ELR (cell line): ENCODE data around the gene JAG1.
A peak's percentile ranks its signal among the peaks of the same experiment; 100 is the strongest.

Experiments
- DNase-seq: peaks from one replicate; pipeline ENCODE4 v3.0.0-alpha.2; 2015; ENCODE audit warnings: low read depth

JAG1 gene

DNA sequence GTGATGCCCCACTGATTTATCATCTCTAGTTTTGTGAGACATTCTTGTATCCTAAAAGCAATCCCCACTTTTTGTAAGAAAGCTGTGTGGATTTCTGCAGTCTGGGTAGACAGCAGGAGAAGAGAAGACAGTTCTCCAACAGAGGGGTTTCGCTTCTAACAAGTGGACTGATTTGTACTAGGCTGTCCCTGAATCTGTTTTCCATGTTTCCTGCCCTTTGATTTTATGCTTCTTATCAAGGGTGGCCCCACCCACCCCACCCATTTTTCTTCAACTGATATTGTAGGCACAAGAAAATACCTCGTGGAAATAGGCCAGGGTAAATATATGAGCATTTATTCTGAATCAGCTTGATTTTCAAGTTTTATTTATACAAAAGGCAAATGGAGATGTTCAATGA lies 25.7 kb upstream of the JAG1 start:
- DNase-seq: no peak

DNA sequence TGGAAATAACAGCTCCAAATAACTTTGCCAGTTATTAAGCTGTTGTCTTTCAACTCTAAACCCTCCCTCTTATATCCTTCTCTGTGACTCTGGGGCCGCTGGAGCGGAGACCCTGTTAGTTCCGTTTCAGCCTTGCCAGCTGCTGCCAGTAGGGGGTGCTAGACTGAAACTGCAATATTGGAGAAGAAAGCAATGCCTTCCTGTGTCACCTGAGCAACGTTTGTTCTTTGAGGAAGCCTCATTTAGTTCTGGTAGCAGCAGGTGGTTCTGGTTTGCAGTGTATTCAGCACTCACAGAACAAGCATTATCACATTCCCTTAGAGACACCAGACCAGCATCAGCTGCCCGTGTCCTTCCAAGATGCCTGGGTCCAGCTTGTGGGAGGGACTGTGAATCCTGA lies 22.9 kb upstream of the JAG1 start:
- no peak for DNase-seq

DNA sequence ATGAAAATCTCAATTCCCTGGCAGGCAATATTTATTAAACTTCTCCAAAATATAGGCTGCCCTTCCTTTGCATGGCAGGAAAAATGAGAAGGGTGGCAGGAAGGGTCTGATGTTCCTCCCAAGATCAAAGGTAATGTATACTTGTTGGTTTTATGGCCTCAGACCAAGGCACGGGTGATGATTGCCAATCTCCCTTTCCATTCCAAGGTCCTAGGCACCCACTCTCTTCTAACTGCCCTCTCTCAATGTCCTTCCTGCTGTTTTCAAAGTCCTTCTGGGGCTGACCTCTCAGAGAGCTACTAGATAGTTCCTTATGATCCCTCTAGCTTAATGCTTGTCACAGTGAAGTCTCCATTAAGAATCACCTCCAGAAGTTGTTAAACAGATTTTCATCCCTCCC lies 15.6 kb upstream of the JAG1 start:
- DNase-seq: no peak

DNA sequence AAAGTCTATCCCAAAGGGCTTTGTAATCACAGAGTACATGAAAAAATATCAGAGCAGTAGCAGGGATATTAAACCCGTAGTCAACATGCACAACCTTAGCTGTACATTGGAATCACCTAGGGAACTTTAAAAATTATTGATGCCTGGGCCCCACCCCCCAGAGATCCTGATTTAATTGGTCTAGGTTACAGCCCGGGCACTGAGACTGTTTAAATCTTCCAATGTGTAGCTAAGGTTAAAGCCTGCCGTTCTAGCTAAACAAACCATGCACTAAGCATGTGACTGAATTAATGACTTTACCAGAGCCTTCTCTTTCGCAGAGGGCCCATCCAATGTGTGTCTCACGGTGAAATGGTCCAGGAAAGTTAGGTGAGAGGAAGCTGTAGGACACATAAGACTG lies 14.1 kb upstream of the JAG1 start:
- DNase-seq: no peak

DNA sequence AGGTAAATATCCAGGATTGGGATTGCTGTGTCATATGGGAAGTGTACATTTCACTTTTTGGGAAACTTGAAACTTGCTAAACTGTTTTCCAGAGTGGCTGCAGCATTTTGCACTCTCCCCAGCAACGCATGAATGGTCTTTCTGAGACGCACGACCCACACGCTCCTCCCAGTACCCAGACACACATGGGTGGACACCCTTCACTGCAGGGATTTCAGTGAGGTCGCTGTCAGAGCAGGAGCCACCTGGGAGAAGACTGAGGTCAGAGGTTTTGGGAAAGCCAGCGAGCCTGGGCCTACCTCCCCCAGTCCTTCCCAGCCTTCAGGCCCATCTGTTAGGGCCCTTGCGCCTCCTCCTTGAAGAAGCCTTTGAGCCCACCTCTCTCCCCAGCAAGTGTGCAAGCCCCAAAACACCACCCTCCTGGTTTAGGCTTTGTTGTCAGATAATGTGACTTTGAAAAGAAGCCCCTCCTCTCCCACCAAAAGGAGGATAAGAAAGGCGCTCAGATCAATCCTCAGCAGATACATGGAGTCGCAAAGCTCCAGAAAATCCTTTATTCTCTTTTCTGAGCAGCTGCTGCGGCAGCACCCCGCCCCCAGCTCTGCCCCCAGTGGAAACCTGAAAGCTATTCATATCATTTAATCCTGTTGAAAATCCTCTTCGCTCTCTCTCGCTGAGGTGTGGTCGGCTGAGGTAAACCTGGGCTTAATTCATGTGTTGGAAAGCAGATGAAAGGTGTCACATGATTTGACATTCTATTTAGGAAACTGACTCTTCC lies 12.7 kb upstream of the JAG1 start:
- DNase-seq: no peak

DNA sequence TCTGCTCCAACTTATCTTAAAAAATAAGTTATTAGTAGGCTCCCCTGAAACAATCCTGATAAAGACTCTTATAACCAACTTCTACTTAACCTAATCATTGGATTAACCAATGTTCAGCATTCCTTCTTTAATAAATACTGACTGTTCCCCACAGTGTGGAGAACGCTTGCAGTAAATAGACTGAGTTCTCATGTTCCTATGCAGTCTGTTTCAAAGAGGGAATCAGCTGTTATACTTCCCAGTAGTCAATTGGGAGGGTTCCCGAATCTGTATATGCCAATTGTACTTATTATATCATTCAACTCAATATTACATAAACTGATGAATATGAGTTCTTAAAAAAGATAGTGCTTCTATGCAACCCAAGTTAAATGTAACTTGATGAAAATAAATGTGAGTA lies 9.7 kb upstream of the JAG1 start:
- DNase-seq: no peak

DNA sequence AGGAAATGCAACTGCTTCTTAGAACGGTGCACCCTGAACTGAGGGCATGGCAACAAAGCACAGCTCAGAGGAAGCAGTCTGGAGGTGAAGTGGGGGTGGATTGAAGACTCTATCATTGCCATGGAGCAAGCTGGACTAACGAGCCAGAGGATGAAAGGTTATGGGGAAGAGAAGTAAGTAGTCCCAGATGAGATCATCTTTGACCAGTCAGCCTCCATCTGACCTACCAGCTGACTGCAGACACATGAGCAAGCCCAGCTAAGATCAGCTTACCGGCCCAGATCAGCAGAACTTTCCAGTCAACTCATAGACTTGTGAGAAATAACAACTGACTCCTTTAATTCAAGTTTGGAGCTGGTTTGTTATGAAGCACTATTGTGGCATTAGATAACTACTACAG lies 9.1 kb upstream of the JAG1 start:
- DNase-seq: no peak

DNA sequence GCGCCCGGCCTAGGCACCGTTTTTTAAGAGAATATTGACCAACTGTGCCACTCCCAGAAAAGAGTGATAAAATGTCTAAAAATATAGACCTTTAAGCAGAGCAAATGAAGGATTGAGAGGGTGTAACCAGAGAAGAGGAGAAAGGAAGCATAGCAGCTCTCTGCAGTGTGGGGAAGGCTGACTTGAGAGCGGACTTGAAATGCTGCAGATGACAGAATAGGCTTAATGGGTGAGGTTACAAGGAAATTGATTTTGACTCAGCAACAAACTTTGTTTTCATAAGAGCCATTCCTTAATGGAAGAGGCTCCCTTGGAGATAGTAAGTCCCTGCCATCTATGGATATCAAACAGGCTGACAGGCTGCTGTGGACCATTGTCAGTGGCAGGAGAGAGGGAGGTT lies 7.7 kb upstream of the JAG1 start:
- DNase-seq: no peak

DNA sequence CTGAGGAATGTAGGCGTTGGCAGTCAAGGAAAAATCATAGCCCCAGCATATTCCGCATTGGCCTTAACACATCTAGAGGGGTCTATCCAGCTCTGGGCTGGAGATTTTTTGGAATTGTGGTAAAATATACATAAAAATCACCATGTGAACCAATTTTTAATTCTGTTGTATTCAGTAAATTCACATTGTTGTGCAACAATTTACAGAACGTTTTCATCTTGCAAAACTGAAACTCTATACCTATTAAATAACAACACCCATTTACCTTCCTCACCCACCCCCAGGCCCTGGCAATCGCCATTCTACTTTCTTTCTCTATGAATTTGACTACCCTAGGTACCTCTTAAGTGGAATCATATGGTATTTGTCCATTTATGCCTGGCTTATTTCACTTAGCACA lies 6.8 kb upstream of the JAG1 start:
- no peak for DNase-seq

DNA sequence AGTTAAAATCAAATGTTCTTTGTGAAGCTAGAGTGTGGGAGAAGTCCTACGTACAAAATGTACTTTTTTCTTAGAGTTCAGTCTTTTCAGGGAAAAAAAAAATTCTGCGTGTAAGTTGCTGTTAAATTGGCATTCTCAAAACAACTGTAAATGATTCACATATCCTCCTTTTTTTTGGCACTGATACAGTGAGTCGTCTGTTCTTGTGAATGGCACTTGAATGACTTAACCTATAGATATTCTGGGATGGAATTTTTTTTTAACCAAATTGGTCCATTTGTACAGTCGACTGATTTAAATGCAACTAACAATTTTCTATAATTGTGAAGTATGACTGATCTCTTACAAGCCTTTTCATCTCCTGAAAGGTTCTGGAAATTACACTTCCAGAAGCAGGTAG lies 5.5 kb upstream of the JAG1 start:
- peak; percentile 19 for DNase-seq

DNA sequence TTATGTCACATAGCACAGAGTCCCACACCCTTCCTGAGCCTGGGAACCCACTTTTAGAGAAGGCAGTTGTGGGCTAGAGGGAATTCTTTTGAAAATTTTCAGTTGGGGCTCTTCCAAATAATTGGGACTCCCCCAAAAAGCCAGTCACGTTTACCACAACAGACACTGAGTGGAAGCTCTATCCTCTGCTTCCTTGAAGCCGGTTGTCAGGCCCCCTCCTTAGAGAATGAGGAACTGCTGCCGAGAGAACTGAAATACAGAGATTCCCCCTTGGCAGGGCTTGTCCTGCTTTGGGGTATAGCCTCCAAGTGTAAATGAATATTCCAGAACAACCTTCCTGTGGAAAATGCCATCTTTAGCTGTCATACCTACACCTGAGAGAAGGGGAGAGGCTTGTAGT lies 2.7 kb upstream of the JAG1 start:
- DNase-seq: no peak

DNA sequence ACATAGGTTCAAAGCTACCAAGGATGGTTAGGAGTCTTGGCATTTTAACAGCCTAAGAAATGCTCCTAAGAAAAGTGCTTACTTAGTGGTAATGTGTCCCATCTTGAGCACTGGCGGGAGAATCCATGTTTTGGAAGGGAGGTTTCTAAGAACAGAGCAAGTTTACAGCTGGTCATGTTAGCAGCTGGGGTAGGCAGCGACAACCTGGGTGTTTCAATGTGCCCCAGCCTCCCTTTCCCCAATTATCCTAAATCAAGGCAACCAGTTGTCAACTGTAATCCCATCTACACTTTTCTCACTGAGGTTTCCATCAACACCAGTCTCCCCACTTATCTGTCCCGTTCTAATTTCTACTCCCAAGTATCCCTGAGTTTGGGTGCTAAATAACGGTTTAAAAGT lies 1.6 kb upstream of the JAG1 start:
- DNase-seq: no peak

DNA sequence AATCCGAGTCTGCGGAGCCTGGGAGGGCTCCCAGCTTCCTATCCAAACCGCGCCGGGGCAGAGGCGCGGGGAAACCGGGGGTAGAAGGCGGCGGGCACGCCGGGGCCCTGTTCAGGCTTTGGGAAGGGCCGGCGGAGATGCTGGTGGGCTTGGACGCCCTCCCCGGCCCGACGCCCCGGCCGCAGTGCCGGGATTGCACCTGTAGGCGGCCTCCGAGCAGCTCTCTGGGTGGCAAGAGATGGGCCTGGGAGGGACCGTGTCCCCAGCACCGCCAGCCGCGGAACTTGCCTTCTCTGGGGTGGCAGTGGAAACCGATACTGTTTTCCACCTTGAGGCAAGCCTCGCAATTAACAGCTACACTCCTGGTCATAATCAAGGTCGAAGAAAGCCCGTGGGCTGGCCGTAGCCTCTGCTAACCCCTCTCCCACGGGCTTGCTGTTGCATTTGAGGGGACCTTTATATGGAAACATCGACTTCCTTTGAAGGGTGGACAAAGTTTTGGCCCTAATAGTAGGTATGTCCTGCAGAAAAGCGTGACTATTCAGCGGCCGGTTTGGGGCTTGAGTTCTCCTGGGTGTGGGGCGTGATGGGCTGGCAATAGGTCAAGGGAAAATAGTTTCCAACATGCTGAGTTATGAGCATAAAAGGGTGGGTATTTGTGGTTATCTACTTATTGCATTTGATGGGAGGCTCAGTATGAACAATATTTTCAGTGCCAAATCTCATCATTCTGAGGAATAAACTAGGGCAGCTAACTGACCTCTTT lies 1.1 kb upstream of the JAG1 start:
- DNase-seq: peak; percentile 64

DNA sequence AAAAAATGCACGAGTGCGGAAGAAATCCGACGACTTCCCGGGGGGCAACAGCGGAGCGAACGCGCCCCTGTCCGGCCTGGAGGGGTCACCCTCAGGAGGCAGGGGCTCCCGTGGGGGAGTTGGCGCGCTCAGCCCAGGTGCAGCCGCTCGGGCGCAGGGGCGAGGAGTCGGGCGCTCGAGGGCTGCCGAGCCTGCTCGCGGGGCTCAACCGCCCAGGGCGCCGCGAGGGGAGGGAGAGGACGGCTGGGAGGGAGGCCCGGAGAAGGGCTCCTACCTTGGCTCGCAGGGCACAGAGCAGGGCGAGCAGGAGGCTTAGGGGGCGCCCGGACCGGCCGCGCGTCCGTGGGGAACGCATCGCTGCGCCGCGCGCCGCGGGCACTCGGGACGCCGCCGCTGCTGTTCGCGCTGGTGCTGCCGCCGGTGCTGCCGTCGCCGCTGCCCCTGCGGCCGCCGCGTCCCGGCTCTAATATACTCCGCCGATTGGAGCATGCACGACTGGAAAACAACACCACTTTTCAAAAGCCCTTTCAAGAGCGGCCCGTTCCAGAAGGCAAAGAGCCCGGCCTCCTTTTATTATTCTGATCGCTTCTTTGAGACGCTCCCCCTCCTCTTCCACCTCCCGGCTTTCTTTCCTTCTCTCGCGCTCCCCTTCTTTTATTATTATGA lies 490 bp downstream of the JAG1 start:
- peak; percentile 46 for DNase-seq

DNA sequence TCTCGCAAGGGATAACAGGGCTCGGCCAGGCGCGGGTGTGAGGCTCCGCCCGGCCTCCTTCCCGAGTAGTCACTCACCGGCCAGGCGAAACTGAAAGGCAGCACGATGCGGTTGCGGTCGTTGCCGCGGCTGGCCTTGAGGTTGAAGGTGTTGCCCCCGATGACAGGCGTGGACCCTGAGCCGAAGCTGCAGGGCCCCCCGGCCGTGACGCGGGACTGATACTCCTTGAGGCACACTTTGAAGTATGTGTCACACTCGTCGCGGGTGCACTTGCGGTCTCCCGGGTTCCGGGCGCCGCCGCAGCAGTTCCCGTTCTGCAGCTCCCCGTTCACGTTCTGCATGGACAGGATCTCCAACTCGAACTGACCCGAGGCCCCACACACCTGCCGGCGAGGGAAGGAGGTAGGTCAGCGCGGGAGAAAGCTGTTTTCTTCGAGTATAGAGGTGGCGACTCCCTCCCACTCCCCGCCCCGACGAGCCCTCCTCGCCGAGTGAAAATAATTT lies 1.1 kb downstream of the JAG1 start:
- peak; percentile 73 for DNase-seq

DNA sequence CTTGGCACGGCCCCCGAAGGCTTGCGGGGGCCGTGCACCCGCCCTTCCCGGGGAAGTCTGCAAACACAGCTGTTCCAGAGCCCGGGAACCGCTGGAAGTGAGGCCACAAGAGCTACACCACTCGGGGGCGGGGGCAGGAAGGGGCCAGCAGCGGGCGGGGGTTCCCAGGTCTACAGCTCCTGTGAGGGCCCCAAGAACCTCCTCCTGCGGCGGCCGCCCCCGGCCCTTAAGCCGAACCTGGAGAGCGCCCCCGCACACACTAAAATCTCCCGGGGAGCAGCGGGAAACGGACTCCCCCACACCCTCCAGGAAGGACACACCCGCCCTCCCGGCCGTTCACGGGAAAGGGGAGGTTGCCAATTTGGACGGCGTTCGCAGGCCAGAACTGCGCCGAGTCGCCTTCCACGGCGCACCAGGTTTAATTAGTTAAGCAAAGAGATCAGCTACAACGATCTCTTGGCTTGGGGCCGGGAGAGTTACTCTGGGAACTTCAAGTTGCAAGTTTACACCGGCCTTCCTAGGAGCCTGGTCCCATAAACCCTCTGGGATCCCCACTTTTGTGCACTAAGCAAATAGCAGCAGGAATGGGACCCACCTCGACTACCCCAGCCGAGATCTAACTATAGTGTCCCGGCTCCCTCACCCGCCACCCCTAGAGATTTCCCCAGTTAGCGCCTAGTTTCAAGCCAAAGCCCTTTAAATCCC lies 1.7 kb downstream of the JAG1 start:
- DNase-seq: peak; percentile 51

DNA sequence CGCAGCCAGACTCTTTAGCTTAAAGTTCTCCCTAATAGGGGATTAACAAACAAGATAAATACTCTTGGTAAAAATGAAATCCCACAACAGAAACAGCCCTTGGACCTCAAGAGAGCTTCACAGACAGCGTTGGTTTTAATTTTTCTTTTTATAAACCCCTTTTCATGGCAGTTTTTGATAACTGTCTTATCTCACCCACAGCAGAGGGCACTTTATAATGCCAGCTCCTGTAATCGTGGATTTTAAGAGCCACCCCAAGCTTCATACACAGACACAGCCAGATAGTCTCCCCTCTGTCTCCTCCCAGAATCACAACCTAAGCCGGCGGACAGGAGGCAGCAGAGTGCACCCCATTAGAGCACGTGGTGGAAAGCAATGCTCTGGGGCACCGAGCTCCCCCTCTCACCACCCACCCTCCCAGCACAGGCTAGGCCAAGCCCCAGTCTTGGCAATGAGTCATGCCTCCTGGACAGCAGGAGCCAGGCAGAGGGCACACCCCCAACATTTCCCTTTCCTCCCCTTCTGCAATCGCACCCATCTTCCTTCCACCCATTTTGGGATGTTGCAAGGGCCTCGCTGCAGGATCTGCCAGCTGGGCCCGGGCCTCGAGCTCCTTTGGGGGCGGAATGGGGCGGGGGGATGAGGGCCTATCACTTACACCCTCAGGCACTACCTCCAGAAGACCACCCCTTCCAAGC lies 2.4 kb downstream of the JAG1 start:
- peak; percentile 90 for DNase-seq

DNA sequence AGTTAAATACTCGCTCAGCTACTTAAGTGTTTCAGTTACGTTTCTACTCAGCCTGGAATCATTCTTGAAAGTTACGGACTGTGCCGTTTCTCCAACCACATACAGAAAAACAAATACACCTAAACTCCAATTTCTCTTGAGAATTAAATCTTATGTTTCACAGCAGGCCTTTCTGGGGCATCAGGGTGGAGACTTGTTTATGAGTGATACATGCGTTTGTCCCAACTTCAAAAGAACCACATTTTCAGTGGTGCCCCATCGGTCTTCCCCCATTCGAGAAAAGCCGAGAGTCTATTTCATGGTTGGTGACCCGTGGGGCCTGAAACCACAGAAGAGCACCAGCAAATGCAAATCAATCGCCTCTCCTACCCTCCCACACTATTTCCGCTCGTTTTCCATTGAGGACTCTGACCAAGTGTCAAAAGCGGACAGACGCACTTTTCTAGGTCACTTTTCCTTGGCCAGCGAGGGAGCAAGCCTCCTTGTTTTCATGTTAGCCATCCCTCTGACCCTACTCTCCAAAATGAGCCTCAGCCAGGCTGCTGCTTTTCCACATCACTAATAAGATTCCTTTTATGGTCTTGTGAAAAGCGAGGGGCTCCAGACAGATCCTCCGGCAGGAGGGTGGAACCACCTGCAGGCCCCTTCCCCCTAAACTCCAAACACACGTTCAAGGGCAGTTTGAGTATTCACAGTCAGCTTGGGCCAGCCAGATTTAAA lies 3.1 kb downstream of the JAG1 start:
- DNase-seq: no peak

DNA sequence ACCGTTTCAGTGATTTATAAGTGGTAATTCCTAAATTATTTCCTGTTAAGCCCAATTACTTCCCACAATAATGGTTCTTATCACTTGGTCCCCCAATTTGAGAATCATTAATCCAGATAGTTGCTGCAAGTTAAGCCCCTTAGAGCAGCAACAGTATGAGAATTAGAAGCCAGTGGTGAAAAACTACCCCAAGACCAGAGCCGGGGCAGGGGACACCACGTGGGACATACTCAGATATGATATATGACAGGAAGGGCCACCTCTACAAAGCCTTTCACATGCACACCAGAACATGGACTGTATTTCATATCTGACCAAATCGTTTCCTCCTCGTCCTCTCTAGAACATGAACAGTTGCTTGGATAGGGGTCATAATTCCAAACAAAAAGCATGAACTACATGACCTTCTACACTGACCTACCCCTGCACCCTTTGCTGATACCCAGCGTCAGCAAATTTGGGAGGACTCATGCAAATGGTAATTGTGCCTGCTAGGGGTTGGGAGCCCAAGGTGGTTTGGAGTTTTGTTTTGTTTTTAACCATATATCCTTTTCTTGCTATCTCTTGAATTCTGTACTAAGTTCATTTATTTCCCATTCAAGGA lies 3.9 kb downstream of the JAG1 start:
- DNase-seq: no peak

DNA sequence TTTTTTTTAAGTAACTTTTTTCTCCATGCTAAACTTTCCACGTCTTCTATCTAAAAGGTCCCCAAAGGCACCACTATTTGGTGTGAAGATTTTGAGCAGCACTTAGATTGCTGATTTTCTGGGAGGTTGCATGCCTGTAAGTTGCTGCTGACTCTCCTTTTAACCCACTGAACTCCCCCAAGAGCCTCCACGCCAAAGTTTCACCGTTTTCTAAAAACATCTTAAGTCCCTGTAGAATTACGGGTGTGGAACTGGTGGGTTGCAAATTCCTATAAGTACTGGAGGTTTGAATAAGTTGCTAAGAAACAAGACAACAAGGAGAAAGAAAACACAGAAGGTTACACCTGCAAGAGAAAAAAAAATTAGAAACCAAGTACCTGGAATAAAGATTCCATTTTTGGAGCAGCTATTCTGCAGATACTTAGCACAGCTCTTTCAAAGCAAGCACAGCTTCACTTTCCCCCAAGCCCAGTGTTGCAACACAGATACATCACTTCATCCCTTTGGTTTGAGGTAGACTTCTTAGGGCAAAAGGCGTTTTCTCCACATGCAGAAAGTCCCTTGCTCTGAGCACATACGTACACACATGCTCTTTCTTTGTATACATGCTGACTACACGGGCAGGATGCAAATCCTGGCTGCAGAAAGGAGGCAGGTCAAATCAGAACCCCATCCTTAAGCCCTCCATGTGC lies 5.0 kb downstream of the JAG1 start:
- no peak for DNase-seq
